Measurements from ENCODE around the gene KCNAB1.

The KCNAB1 gene

GRCh38 chr3:156586905-156587759 lies 466.8 kb downstream of the KCNAB1 start:
- no peak for FAIRE-seq

- no peak for FAIRE-seq
These were observed 467.3 kb downstream of the KCNAB1 start for GRCh38 chr3:156587760-156588069.

All from A204.1 (cell line).